CD4-positive, alpha-beta memory T cell (primary cell): ENCODE measurements around the gene SYNGR1. TPM values are rescaled to one million over a fixed set of nuclear protein-coding genes. Genes with fewer than 3 reads are reported as not detected.

Experiments
- CTCF ChIA-PET: fragments of 350-600 bp; sonication (Branson Sonifier 250); formaldehyde crosslinking; loops from one replicate; lab custom pipeline; 2021; ENCODE audit warnings: inconsistent platforms; ENCODE audit not compliant: partially characterized antibody; lab: Charles Lee
- POLR2A ChIA-PET: fragments of 350-600 bp; sonication (Branson Sonifier 250); formaldehyde crosslinking; loops from one replicate; lab custom pipeline; 2021; ENCODE audit not compliant: partially characterized antibody; lab: Charles Lee
- DNase-seq, 5 donors: peaks; one replicate each; pipeline versions ENCODE4 v3.0.0 to v3.0.0-alpha.2; 2020 to 2022; ENCODE audit warnings: mixed read lengths in 1 of 5
- H3K27ac ChIP-seq: one replicate; pipeline ENCODE4 v1.7.0; 2013; ENCODE audit warnings: low read depth, low read length
- H3K27me3 ChIP-seq: 2 replicates; pipeline ENCODE4 v1.7.0; 2013; ENCODE audit warnings: mild to moderate bottlenecking, low read length, moderate library complexity; ENCODE audit not compliant: insufficient read depth
- H3K36me3 ChIP-seq: 2 replicates; pipeline ENCODE4 v1.7.0; 2013; ENCODE audit warnings: mild to moderate bottlenecking, low read length, moderate library complexity; ENCODE audit not compliant: insufficient read depth
- H3K4me1 ChIP-seq: 2 replicates; pipeline ENCODE4 v1.7.0; 2013; ENCODE audit warnings: mild to moderate bottlenecking, low read length, moderate library complexity; ENCODE audit not compliant: insufficient read depth
- H3K4me3 ChIP-seq, 2 donors: one replicate each; pipeline ENCODE4 v1.7.0; 2013; ENCODE audit warnings: low read length in 2 of 2, mild to moderate bottlenecking in 1 of 2
- H3K9me3 ChIP-seq, 2 donors: one replicate each; pipeline ENCODE4 v1.7.0; 2013; ENCODE audit warnings: low read length in 2 of 2, control low read depth in 1 of 2; ENCODE audit not compliant: control insufficient read depth in 1 of 2
- H3K27ac Mint-ChIP-seq, 7 donors: one replicate each; pipeline ENCODE4 v1.8.0; 2020 to 2021; ENCODE audit warnings: mixed read lengths in 7 of 7, mild to moderate bottlenecking in 6 of 7, inconsistent platforms in 3 of 7, moderate library complexity in 3 of 7
- H3K27me3 Mint-ChIP-seq, 2 donors: one replicate each; pipeline ENCODE4 v1.8.0; 2020 to 2021; ENCODE audit warnings: mixed read lengths in 2 of 2
- H3K36me3 Mint-ChIP-seq, 2 donors: one replicate each; pipeline ENCODE4 v1.8.0; 2020 to 2021; ENCODE audit warnings: mixed read lengths in 2 of 2, inconsistent platforms in 1 of 2, mild to moderate bottlenecking in 1 of 2
- H3K4me1 Mint-ChIP-seq, 4 donors: one replicate each; pipeline ENCODE4 v1.8.0; 2020 to 2021; ENCODE audit warnings: mixed read lengths in 4 of 4, mild to moderate bottlenecking in 1 of 4
- H3K4me3 Mint-ChIP-seq, 8 donors: one replicate each; pipeline ENCODE4 v1.8.0; 2020 to 2021; ENCODE audit warnings: mixed read lengths in 8 of 8, mild to moderate bottlenecking in 7 of 8, moderate library complexity in 6 of 8, inconsistent platforms in 3 of 8
- H3K9me3 Mint-ChIP-seq, 8 donors: one replicate each; pipeline ENCODE4 v1.8.0; 2020 to 2021; ENCODE audit warnings: mixed read lengths in 8 of 8, mild to moderate bottlenecking in 5 of 8, inconsistent platforms in 3 of 8, moderate library complexity in 1 of 8
- intact Hi-C: fragments of 100-400 bp; cut with micrococcal nuclease; formaldehyde crosslinking; loops from one replicate; pipeline ENCODE4 v1.15.1; 2023
- polyA plus RNA-seq, 2 donors: library from polyadenylated mRNA; unstranded; fragments of 300-500 nt; fragmentation: Illumina TruSeq; gene quantifications; one replicate each; pipeline ENCODE4 v1.2.3, GENCODE V29; 2021
- total RNA-seq, 2 experiments: library from RNA; stranded (reverse); gene quantifications; one replicate each; pipeline ENCODE4 v1.2.3, GENCODE V29; 2021

SYNGR1 gene
- total and polyA plus RNA-seq, 4 experiments from 2014 or later = 0.30 to 0.62 TPM; not detected in 2

DNA sequence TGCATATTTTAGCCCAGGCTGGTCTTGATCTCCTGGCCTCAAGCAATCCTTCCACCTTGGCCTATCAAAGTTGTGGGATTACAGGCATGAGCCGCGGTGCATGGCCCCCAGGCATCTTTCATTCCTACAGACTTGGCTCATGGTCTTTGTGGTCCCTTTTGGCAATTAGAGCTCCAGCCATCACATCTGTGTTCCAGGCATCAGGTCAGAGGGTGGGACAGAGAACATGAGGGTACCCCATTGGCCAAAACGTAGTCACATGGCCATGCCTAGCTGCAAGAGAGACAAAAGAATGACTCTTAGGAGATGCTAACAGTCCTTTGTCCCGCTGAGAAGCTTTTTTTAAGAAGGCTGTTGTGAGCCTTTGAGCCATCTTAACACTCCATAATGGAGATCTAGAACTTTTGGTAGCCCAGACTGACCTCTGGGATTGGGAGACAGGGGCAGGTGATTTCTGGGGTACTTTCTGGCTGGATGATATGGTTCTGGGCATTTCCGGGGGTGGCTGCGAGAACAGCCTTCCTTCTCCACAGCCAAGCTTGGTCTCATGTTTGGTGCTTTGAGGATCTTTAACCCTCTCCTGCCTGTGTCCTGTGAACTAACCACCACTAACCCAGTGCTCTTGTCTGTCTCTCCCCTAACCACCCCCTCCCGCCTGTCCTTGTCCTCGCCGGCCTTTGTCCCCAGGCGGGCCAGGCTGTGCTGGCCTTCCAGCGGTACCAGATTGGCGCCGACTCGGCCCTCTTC, 31.4 kb downstream of the SYNGR1 start:
- ChIA-PET POLR2A (interaction anchor here (0.6 to 1.5 kb wide), 3 partner anchors 18 to 70 kb away, joined by 3 to 9 read pairs (median 4); partner anchors contain the start of gene TAB1), CTCF (no interaction called here)
- DNase-seq = no peak
- Mint-ChIP-seq H3K9me3 (no peaks in the 10 kb centered on the region), H3K4me3 (no peak overlapping the region), H3K27me3 (peaks cover 5 to 6% of the 10 kb centered on the region in 2 donors), H3K36me3 (peaks cover 1 to 3% of the 10 kb centered on the region in 2 donors), H3K27ac (peak overlapping the region in 1 of 7 donors; percentile 17), H3K4me1 (peaks cover 0 to 3% (median 0%) of the 10 kb centered on the region in 4 donors)
- Histone ChIP-seq H3K9me3 (no peaks in the 10 kb centered on the region), H3K4me3 (no peak overlapping the region), H3K27ac (no peak overlapping the region), H3K36me3 (no peaks in the 10 kb centered on the region), H3K4me1 (no peaks in the 10 kb centered on the region), H3K27me3 (no peaks in the 10 kb centered on the region)
- intact Hi-C loops = no loop called here

DNA sequence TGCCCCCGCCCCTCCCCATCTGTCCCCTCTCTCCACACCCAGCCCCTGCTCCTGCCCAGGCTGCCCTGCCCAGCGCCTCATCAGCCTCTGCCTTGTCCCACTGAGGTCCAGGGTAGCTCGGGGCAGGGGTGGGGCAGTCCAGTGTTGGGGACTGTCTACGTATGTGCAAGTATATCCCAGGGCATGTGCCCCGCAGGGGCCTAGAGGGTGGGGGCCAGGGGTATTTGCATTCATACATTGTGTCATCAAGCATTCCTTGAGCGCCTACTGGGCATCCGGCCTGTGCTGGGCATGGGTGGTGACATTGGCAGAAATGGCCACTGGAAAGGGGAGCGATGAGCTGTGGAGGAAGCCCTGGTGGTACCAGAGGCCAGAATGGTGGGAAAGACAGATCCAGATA, 32.1 kb downstream of the SYNGR1 start:
- no peaks in the 10 kb centered on the region for H3K4me1 ChIP-seq
- Mint-ChIP-seq H3K4me3 (no peak overlapping the region), H3K27ac (no peak overlapping the region), H3K4me1 (peaks cover 0 to 6% (median under 1%) of the 10 kb centered on the region in 4 donors), H3K36me3 (peaks cover 1 to 3% of the 10 kb centered on the region in 2 donors), H3K9me3 (no peaks in the 10 kb centered on the region), H3K27me3 (peaks cover 2 to 5% of the 10 kb centered on the region in 2 donors)
- H3K27me3 ChIP-seq = no peaks in the 10 kb centered on the region
- intact Hi-C loops = no loop called here
- no peak overlapping the region for H3K4me3 ChIP-seq
- no peak overlapping the region for H3K27ac ChIP-seq
- H3K9me3 ChIP-seq = no peaks in the 10 kb centered on the region
- CTCF ChIA-PET = interaction anchor here (0.9 kb wide), 1 partner anchor 114 kb away, joined by 4 read pairs; no protein-coding TSS in a partner anchor
- POLR2A ChIA-PET = interaction anchor here (0.9 kb wide), 1 partner anchor 63 kb away, joined by 3 read pairs; no protein-coding TSS in a partner anchor
- no peaks in the 10 kb centered on the region for H3K36me3 ChIP-seq
- DNase-seq = no peak

DNA sequence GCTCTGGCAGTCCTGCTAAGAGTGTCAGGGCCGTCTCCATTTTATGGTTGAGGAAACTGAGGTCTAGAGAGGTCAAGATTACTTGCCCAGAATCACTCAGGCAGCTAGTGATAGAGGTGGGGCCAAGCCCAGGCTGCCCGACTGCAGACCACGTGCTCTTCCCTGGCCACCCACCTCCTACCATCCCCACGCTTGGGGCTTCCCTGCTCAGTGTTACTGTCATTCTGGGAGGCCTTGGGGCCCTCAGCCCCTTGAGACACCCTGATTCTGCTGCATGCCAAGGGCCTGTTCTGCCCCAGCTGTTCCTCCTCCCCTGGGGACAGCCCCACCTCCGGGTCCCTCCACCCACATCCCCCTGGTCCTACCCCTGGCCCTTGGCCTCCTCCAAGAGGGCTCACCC, 32.6 kb downstream of the SYNGR1 start:
- Histone ChIP-seq H3K9me3 (no peaks in the 10 kb centered on the region), H3K4me1 (no peaks in the 10 kb centered on the region), H3K27me3 (no peaks in the 10 kb centered on the region), H3K4me3 (no peak overlapping the region), H3K36me3 (no peaks in the 10 kb centered on the region), H3K27ac (no peak overlapping the region)
- H3K4me3 Mint-ChIP-seq = no peak overlapping the region
- no peaks in the 10 kb centered on the region for H3K9me3 Mint-ChIP-seq
- H3K27me3 Mint-ChIP-seq = peaks cover 2 to 5% of the 10 kb centered on the region in 2 donors
- no peak for DNase-seq
- peaks cover 3% of the 10 kb centered on the region in 2 donors for H3K36me3 Mint-ChIP-seq
- intact Hi-C loops = no loop called here
- ChIA-PET POLR2A (interaction anchor here (0.9 kb wide), 1 partner anchor 64 kb away, joined by 3 read pairs; no protein-coding TSS in a partner anchor), CTCF (interaction anchor here (0.9 kb wide), 1 partner anchor 114 kb away, joined by 4 read pairs; no protein-coding TSS in a partner anchor)
- peaks cover under 1 to 11% (median 4%) of the 10 kb centered on the region in 4 donors for H3K4me1 Mint-ChIP-seq
- H3K27ac Mint-ChIP-seq = no peak overlapping the region

- Histone ChIP-seq H3K9me3 (no peaks in the 10 kb centered on the region), H3K4me1 (peaks cover 5% of the 10 kb centered on the region), H3K4me3 (no peak overlapping the region), H3K27ac (no peak overlapping the region), H3K36me3 (no peaks in the 10 kb centered on the region), H3K27me3 (no peaks in the 10 kb centered on the region)
- intact Hi-C loops = no loop called here
- Mint-ChIP-seq H3K4me3 (no peak overlapping the region), H3K9me3 (no peaks in the 10 kb centered on the region), H3K4me1 (peaks cover 2 to 18% (median 9%) of the 10 kb centered on the region in 4 donors), H3K27ac (peak overlapping the region in 1 of 7 donors; percentile 37), H3K36me3 (peaks cover 3 to 7% of the 10 kb centered on the region in 2 donors), H3K27me3 (peaks cover 0 to 5% of the 10 kb centered on the region in 2 donors)
- no peak for DNase-seq
- ChIA-PET POLR2A (no interaction called here), CTCF (no interaction called here)
These were observed 34.2 kb downstream of the SYNGR1 start for GRCh38 chr22:39383841-39384625.

DNA sequence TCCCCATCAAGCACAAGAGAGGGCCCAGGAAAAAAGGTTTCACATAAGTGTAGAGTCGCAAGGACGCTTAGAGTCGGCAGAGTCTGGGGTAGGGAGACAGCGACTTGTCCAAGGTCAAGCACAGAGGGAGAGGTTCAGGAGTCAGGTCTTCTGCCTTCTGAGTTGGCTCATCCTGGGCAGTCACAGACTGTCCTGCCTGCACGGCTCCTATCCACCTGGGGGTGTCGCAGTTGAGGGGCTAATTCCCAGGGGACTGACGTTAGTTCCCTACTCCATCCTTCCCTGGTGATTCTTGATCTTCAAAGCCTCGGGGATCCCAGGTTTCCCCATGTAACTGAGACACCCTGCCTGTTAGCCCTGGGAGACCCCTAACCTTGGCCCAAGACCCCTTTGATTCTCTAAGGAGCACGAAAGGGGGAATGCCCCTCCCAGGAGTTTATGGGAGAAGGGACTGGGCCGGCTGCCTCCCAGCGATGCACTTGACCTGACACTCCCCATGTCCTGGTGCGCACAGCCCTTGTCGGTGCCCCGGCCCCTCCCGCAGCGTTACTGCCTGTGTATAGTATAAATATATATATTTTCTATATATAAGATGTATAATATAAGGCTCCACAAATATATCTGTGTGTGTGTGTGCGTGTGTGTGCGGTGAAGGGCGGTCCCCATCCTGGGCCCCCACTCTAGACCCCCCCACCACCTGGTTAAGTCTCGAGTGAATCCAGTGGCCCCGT, 35.1 kb downstream of the SYNGR1 start:
- Mint-ChIP-seq H3K9me3 (no peaks in the 10 kb centered on the region), H3K27ac (peak overlapping the region in 1 of 7 donors; percentile 41), H3K4me1 (peaks cover 2 to 24% (median 11%) of the 10 kb centered on the region in 4 donors), H3K36me3 (peaks cover 3 to 7% of the 10 kb centered on the region in 2 donors), H3K27me3 (peaks cover 0 to 5% of the 10 kb centered on the region in 2 donors), H3K4me3 (no peak overlapping the region)
- H3K27me3 ChIP-seq = no peaks in the 10 kb centered on the region
- ChIA-PET CTCF (no interaction called here), POLR2A (no interaction called here)
- no peaks in the 10 kb centered on the region for H3K9me3 ChIP-seq
- H3K27ac ChIP-seq = no peak overlapping the region
- intact Hi-C loops = no loop called here
- H3K4me3 ChIP-seq = no peak overlapping the region
- H3K4me1 ChIP-seq = peaks cover 9% of the 10 kb centered on the region
- no peaks in the 10 kb centered on the region for H3K36me3 ChIP-seq
- DNase-seq = no peak

DNA sequence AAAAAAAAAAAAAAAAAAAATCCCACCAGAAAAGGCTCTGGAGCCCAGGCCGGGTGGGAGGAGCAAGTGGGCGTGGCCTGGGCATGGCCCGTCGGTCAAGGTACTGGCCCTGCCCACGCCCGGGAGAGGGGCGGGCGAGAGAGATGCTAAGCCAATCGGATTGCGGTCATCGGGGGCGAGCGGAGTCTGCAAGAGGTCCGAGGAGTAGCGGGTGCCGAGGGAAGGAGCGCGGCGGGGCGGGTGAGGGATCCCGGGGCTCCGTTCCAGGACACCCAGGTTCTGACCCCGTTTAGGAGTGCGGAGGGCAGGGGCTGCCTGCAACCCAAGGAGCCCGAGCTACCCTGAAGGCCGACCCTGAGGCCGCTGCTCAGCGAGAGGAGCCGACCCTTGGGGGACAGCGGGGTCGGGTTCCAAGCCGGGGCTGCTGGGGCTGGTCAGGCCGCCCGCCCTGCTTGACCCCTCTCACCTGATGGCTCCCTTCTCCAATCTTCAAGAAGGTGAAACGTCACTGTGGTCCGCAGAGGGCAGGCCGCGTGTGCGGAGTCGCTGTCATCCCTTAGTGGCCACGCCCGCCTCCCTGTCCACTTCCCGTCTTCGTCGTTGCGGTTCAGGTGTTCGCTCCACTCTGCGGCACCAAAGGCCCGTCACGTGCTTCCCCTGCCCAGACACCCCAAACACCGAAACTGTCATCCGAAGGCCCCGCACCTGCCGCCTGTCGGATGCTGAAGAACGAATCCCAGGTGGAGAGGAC, 38.6 kb downstream of the SYNGR1 start:
- no peaks in the 10 kb centered on the region for H3K9me3 Mint-ChIP-seq
- H3K36me3 Mint-ChIP-seq = peaks cover 3 to 7% of the 10 kb centered on the region in 2 donors
- Histone ChIP-seq H3K4me1 (peaks cover 9% of the 10 kb centered on the region), H3K27me3 (no peaks in the 10 kb centered on the region), H3K27ac (peak overlapping the region; percentile 67), H3K4me3 (peak overlapping the region; percentile 17 to 56), H3K36me3 (no peaks in the 10 kb centered on the region), H3K9me3 (no peaks in the 10 kb centered on the region)
- peak overlapping the region; percentile 63 to 94 (median 88) for H3K4me3 Mint-ChIP-seq
- H3K27ac Mint-ChIP-seq = peak overlapping the region; percentile 29 to 97 (median 89)
- intact Hi-C loops = loop anchor here (1.0 kb wide), 2 partner anchors 11 to 45 kb away; partner anchors contain the start of gene TAB1
- CTCF ChIA-PET = interaction anchor here (0.6 to 5.7 kb wide), 5 partner anchors 9 to 385 kb away, joined by 3 to 33 read pairs (median 3); partner anchors contain the start of gene TAB1
- H3K27me3 Mint-ChIP-seq = peaks cover 0 to 2% of the 10 kb centered on the region in 2 donors
- DNase-seq = peak; percentile 25 to 93 (median 86)
- H3K4me1 Mint-ChIP-seq = peaks cover 2 to 24% (median 11%) of the 10 kb centered on the region in 4 donors
- POLR2A ChIA-PET = interaction anchor here (0.6 to 3.1 kb wide), 9 partner anchors 11 to 234 kb away, joined by 3 to 35 read pairs (median 4); partner anchors contain the start of genes ATF4, RPL3 and TAB1
